Activated CD4-positive, alpha-beta T cell treated with anti-CD3 and anti-CD28 coated beads, Interleukin-2, Interleukin-4, amounts not matched to agents 100 ng/mL and 50 ng/mL, durations not matched to agents 16 hours and 8 hours (primary cell): ENCODE data around the gene DNM2.
"Not testable (repeated sequence)": the region's sequence is repeated elsewhere in the genome, so short reads cannot be mapped to it uniquely, and the experiment has no call there.

Experiments used
- DNase-seq: peaks from one replicate; pipeline ENCODE4 v3.0.0-alpha.2; 2020; ENCODE audit warnings: low spot score

The DNM2 gene

DNA sequence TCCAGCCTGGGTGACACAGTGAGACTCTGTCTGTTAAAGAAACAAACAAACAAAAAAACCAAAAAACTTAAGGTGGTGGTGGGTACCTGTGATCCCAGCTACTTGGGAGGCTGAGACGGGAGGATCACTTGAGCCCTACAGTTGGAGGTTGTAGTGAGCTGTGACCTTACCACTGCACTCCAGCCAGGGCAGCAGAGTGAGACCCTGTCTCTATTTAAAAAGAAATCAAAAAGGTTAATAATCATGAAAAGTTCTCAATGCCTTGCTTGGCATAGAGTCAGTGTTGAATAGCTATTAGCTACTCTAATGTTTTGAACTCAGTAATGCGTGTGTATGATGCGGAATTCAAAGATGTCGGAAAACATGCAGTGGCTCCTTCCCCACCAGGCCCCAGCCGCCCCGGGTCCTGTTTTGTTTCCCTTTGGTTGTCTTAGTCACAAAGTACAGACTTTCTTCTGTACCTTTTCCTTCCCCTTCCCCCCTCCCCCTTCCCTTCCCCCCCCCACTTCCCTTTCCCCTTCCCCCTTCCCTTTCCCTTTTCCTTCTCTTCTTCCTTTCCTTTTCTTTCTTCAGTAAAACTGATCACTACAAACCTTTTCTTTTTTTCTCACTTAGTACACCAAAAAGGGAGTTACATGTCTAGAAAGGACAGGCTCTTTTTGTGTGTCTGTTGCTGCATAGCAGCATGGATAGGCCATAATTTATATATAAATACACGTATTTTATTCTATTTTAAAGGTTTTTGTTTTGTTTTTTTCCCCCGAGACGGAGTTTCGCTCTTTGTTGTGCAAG, 35.2 kb downstream of the DNM2 start:
- DNase-seq = no peak

DNA sequence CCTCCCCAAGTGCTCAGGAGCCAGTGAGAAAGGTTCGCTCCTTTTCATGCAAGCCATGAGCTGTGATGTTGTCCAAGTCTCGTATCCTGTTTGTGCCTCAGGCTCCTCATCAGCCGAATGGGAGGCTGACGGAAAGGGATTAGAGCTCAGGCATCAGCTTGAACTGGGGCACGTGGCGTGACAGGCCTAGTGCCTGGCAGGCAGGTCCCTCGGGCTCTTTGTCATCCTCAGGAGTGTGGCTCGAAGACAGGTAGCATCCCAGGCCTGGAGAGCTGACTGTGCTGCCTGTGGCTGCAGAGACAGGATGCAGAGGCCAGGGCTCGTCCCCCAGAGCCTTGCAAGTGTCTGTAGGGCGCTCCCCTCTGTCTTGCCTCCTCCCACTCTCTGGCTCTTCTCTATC, 38.5 kb downstream of the DNM2 start:
- no peak for DNase-seq

DNA sequence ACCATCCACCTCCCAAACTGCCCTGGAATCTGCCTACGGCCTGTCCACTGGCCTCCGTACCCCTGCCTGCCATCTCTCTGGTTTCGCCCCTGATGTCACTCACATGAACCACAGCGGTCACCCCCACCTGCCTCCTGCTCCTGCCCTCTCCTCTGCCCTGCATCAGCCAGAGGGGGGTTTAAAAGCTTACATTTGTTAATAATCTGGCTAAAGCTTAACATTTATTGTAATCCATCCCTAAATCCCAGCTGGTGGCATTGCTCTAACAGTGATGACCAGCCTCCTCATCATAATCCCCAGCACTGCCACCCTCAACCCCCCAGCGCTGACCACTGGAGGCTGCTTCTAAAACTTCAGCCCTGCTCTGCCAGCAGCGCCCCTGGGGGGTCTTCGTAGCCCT, 38.9 kb downstream of the DNM2 start:
- no peak for DNase-seq

DNA sequence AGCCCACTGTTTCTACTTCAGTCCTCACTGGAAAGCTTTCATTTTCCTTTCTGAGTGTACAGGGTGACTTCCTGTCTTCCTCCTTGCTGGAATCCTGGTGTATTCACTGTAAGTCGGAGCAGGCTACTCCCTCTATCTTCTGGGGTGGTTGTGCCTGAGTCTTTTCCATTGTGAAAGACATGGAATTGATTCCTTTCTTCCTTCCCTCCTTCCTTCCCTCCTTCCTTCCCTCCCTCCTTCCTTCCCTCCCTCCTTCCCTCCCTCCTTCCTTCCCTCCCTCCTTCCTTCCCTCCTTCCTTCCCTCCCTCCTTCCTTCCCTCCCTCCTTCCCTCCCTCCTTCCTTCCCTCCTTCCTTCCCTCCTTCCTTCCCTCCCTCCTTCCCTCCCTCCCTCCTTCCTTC, 40.2 kb downstream of the DNM2 start:
- DNase-seq = not testable (repeated sequence)

DNA sequence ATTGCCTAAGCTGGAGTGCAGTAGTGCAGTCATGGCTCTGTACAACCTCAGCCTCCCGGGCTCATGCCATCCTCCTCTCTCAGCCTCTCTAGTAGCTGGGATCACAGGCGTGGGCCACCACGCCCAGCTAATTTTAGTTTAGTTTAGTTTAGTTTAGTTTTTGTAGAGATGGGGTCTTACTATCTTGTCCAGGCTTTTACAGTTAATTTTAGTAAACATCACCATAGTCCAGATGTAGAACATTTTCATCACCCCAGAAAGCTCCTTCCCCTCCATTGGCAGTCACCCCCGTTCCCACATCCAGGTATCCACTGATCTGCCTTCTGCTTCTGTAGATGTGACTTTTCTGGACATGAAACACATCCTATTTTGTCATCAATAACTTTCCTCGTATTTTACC, 41.1 kb downstream of the DNM2 start:
- no peak for DNase-seq

DNA sequence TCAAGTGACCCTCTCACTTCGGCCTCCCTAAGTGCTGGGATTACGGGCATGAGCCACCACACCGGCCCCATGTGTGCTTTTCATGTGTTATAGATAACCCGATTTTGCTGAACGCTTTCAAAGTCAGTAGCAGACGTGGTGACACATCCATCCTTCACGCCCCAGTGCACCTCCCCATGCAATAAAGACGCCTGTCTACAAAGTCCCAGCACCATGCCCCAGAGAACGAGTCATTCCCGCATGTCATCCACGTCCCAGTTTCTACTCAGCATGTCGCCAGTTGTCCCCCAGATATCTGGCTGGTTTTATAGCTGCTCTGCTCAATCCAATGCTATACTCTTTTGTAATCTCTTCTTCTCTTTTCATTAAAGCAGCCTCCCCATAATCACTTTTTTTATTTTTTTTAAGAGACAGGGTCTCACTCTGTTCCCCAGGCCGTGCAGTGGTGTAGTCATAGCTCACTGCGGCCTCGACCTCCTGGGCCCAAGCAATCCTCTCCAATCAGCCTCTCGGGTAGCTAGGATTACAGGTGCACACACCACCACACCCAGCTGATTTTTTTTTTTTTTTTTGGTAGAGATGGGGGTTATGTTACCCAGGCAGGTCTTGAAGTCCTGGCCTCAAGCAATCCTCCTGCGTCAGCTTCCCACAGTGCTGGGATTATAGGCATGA, 42.5 kb downstream of the DNM2 start:
- peak; percentile 17 for DNase-seq

DNA sequence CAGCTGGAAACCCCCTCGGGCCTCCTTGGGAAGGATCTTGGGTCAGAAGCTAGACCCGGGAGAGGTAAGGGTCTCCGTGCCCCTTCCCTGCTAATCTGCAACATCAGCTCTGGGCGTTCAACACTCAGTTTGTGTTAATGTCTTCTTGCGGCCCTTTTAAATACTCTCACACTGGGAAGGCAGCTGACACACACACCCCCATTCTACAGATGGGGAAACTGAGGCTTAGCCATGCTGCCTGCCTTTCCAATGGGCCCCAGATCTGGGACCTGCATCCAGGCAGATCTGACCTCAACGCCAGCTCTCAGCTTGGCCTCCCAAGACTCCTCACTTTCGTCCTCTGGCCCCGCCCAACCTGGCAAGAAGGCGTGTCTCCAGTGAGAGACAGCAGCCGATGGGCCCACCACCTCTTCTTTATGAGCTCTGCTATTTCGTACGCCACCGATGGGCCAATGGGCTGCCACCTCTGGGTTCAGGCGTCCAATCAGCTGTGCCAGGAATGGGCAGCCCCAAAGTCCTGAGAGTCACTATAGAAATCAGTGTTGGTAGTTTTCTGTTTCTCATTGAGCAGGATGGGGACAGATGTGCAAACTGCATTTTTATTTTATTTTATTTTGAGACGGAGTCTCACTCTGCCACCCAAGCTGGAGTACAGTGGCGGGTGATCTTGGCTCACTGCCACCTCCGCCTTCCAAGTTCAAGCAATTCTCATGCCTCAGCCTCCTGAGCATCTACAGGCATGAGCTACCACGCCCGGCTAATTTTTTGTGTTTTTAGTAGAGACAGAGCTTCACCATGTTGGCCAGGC, 43.8 kb downstream of the DNM2 start:
- no peak for DNase-seq

DNA sequence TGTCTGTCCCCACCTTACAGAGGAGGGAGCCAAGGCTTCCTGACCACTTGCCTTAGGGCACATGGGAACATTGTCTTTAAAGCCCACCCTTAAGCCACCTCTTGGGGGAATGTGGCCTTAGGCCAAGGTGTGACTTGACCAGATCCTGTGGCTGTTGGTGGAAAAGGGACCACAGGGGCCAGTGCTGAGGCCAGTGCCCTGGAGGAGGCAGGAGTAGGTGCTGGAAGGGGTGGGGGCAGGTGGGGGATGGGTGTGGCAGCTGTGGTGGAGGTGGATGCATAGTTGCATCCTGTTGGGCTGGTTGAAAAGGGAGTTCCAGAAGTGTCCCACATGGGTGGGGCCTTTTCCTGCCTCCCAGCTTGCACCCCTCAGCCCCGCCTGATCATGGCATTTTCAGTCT, 44.8 kb downstream of the DNM2 start:
- DNase-seq = no peak

DNA sequence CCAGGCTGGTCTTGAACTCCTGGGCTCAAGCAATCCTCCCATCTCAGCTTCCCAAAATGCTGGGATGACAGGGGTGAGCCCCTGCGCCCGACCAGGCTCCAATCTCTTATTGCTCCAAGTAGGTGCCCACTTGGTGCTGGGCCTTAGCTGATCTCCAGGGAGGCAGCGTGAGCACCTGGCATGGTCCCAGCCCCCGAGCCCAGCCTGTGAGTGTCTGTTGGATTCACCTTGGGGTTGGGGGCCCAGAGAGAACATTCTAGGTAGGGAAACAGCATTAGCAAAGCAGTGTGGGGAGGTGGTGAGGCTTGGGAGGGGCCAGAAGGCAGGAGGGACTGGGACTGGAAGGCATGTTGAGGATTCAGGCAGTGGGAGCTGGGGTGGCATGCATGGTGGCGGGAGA, 45.5 kb downstream of the DNM2 start:
- no peak for DNase-seq

DNA sequence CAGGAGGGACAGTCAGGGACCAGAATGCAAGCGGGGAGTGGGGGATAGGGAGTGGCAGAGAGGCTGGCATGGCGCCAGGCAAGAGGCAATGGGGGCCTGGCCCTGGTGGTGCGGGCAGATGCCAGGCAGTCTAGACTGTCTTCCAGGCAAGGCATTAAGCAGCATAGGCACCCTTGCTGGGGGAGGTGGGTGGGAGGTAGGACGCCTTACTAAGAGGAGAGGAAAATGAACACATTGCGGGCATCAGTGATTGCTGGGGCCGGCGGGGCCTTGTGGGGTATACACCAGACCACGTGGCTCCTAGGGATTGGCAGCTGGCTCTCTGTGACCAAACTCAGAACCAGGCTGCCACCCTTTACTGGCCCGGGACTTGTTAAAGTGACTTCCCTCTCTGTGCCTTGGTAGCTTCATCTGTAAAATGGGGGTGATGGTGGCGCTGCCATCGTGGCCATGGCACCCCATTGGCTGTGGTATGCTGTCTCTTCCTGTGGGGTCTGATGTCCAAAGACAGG, 46.0 kb downstream of the DNM2 start:
- DNase-seq = no peak

DNA sequence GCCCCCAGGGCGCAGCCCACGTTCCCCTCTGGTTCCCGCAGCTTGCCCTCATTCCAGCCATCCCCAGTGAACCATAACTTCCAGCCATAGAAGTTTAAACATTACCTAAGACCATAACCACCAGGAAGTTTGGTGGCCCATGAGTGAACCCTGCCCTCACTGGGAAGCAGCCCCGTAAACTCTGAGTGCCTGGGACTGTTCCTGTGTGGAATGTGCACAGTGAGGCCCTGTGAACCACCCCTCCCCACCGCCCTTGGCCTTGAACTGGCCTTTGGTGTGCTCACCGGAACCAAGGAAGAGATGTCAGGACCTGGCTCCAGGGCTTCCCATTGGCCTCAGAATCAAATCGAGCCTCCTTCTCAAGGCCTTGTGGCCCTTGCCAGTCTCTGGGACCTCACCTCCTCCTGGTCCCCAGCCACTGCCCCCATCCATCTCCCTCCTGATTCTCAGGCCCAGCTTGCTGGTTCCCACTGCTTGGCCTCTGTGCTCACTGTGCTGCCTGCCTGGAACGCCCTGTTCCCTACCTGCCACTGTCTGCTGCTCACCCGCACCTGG, 46.5 kb downstream of the DNM2 start:
- no peak for DNase-seq

DNA sequence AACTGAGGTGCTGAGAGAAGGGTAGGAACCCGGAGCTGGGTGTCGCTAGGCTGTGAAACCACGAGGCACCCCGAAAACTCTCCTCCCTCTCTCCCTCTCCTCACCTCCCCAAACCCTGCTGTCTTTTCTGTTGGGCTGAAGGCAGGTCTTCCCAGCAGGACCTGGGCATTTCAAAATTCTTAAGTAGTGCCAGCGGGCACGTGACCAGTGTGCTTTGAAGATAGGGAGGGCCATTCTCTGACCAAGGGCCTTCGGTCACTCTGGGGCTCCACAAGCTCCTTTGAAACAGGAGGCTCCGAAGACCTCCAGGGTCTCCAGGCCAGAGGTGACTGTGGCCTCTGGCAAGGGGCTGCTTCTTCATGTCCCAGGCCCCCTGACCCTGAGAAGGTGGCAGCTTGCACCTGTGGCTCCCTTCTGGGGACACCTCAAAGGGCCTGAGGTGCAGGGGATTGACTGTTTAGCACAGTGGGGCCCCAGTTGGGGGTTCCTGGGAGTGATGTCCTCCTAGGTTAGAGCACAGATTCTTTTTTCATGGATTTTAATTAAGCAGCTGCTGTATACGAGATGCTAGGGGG, 48.3 kb downstream of the DNM2 start:
- no peak for DNase-seq

DNA sequence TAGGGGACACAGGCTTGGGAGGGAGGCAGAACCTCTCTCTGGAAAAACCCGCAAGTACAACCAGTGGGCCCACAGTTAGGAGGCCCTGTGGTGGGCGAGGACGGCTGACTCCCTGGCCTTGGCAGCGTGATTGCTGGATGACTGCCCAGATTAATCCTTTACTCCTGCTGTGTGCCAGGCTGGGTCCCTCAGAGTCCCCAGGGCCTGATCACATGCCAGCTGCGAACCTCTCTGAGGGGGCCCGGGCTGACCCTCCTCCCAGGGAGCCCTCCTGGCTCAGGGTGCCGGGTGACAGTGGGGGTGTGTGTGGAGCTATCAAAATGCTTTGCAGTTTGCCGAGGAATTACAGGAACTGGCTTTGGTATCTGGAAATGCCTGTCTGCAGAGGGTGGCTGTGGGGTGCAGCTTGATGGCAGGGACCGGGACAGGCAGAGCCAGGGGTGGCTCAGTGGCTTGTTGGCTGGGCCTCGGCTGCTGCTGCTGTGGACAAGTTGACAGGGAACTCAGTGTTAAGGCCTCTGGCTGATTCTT, 48.9 kb downstream of the DNM2 start:
- no peak for DNase-seq

DNA sequence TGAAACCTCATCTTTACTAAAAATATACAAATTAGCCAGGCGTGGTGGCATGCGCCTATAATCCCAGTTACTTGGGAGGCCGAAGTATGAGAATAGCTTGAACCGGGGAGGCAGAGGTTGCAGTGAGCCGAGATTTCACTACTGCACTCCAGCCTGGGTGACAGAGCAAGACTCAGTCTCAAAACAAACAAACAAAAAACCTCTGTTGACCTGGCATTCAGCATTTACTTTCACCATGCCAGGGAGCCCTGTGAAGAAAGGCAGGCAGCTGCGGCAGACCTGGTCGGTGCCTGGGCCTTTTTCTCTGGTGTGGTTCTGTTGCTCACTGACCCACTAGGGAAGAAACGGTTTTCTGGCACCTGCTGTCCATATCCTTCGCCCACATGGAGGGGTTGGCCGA, 49.8 kb downstream of the DNM2 start:
- DNase-seq = no peak

DNA sequence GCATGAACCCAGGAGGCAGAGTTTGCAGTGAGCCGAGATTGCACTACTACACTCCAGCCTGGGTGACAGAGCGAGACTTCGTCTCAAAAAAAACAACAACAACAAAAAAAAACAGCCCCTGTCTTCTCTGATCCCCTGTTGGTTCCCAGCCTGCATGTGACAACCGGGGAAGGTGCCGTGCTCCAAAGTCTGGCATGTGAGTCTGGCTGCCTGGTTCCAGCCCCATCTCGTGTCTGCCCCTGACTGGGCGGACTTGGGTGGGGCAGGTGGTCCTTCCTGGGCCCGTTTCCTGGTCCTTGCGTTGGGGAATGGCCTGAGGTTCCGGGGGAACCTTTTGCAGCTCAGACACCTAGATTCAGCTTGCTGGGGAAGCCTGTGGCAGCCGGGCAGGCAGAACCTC, 50.5 kb downstream of the DNM2 start:
- no peak for DNase-seq

DNA sequence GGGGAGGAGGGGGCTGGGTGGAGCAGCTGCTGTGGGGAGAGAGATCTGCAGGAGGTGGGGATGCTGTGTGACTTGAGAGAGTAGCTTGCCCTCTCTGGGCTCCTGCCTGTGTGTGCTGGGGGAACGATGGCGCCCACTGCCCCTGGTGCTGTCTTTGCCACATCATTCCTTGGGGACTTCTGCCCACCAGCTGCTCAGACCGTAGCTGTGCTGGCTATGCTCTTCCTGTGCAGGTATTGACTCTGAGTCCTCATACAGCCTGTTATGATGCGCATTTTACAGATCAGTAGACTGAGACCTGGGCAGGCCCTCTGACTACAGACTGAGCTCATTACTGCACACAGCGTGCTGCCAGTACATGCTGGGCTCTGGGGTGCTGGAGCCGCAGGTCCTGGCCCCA, 51.1 kb downstream of the DNM2 start:
- DNase-seq = no peak

DNA sequence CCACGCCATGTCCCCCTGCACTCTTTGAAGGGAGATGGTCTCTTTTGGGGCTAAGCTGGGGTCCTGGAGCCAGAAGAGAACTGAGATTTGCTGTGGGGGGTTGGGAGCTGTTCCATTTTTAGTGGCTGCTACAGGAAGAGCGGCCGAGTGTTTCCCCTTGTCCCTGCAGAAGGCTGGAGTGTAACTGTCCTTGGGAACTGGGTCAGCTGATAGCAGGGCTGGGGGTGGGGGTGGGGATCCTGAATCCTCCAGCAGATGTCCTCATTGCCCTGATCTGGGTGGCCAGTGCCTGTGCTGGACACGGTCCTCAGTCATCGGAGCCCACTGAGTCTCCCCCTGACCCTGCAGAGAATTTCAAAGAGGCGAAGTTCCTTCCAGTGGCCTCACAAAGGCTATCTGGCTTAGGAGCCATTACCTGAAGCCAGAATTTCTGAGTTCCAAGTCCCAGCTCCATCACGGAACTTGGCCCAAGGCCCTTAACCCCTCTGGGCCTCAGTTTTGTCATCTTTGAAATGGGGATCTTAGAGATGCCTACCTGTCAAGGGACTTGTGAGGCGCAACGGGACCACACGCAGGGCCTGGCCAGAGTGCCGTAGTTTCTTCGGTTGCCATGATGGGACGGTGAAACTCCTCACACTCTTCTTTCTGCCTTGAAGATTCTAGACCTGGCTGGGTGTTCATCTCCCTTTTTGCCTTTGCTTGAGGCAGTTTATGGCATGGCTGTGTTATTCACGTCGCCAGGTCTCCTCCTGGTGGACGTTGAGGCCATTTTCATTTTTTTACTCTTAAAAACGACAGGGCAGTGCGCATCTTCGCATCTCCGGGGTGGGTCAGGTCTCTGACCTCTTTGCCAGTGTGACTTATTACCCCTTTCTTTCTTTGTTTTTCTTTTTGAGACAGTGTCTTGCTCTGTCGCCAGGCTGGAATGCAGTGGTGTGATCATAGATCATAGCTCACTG, 51.9 kb downstream of the DNM2 start:
- DNase-seq = no peak

DNA sequence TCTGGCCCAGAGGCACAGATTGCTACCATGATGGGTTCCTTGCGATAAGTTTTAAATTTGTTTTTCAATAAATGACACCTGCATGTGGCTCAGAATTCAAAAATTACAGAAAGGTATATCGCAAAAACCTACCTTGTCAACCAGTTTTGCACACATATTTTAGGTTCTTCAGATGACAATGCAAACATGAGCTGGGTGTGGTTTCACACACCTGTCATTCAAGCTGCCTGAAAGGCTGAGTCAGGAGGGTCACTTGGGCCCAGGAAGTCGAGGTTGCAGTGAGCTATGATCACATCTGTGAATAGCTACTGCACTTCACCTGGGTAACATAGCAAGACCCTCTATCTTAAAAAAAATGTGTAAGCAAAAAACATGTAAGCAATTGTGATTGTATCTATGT, 56.1 kb downstream of the DNM2 start:
- peak; percentile 25 for DNase-seq

DNA sequence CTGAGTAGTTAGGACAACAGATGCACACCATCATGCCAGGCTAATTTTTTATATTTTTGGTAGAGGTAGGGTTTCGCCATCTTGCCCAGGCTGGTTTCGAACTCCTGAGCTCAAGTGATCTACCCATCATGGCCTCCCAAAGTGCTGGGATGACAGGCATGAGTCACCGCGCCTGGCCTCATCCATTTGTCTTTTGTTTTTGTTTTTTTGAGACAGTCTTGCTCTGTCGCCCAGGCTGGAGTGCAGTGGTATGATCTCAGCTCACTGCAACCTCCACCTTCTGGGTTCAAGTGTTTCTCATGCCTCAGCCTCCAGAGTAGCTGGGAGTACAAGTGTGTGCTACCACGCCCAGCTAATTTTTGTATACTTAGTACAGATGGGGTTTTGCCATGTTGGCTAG, 57.0 kb downstream of the DNM2 start:
- DNase-seq = no peak

DNA sequence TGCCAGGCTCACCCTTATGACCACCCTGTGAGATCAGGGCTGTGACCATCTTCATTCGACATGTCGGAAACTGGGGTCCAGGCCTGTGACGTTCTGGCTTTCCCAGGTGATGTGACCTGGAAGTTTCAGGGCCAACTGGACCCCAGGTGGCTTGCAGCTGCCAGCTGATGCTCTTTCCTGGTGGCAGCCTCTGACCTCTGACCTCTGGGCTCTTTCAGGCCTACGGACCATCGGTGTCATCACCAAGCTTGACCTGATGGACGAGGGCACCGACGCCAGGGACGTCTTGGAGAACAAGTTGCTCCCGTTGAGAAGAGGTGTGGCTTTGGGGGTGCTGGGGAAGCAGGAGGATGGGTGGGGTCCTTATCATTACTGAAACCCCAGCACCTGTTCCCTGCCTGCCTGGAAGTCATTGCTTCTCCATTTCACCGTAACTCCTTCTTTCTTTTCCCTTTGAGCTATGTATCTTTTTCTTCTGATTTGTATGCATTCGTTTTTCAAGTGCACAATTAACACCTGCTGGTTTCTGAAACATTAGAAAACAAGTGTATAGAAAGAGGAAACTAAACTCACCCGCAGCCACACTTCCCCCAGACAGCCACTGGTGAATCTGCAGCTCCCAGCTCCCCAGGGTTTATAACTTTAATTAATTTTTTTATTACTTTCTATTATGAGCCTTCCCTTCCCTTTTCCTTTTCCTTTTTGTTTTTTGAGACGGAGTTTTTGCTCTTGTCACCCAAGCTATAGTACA, 59.2 kb downstream of the DNM2 start:
- DNase-seq = no peak
